Testis (tissue), 3 donors: ENCODE data around the gene MAGI2. TPM values are rescaled to one million over a fixed set of nuclear protein-coding genes. Genes with fewer than 3 reads are reported as not detected.
"Not testable (repeated sequence)": the region's sequence is repeated elsewhere in the genome, so short reads cannot be mapped to it uniquely, and the experiment has no call there.

Experiments
- DNase-seq: peaks from one replicate; pipeline ENCODE4 v3.0.0-alpha.2; 2019
- H3K27ac ChIP-seq, 2 donors: fragments of 200-600 bp; sonication (generic); one replicate each; pipeline ENCODE4 v1.5.1; 2019
- H3K27me3 ChIP-seq: fragments of 200-600 bp; sonication (generic); one replicate; pipeline ENCODE4 v1.5.1; 2019
- H3K36me3 ChIP-seq: fragments of 200-600 bp; sonication (generic); one replicate; pipeline ENCODE4 v1.5.1; 2017; ENCODE audit warnings: low read depth; ENCODE audit errors: missing control alignments
- H3K4me1 ChIP-seq: fragments of 200-600 bp; sonication (generic); one replicate; pipeline ENCODE4 v1.5.1; 2019
- H3K4me3 ChIP-seq, 2 donors: fragments of 200-600 bp; sonication (generic); one replicate each; pipeline ENCODE4 v1.5.1; 2017 to 2019
- H3K9me3 ChIP-seq: fragments of 200-600 bp; sonication (generic); one replicate; pipeline ENCODE4 v1.5.1; 2017
- CTCF ChIP-seq, 3 experiments: fragments of 450-650 bp in 2 of 3; fragments of 200-600 bp in 1 of 3; sonication (generic) in 1 of 3; IDR thresholded peaks; one replicate each; pipeline ENCODE4 v1.5.1; 2016 to 2019; ENCODE audit warnings: antibody characterized with exemption in 3 of 3, mild to moderate bottlenecking in 2 of 3, moderate library complexity in 1 of 3
- POLR2A ChIP-seq: fragments of 450-650 bp; IDR thresholded peaks from one replicate; pipeline ENCODE4 v1.6.1; 2017; ENCODE audit warnings: antibody characterized with exemption, mild to moderate bottlenecking, moderate library complexity
- WGBS, 2 donors: methylation state at CpG; one replicate each; pipeline ENCODE4 v1.1.5; 2018; 5-methylcytosine and 5-hydroxymethylcytosine counted together
- intact Hi-C: fragments of 100-400 bp; cut with DNase I; formaldehyde crosslinking; loops from one replicate; pipeline ENCODE4 v1.15.1; 2023; ENCODE audit warnings: low total_unique reads
- polyA plus RNA-seq: library from polyadenylated mRNA; stranded (reverse); fragments of 350-450 nt; fragmentation: Illumina TruSeq; extraction: RNeasy Lipid Tissue Mini Kit (QIAGEN cat#74804); gene quantifications from one replicate; pipeline ENCODE4 v1.2.3, GENCODE V29; 2014; ENCODE audit warnings: low read depth, low replicate concordance; ENCODE audit not compliant: insufficient read depth
- total RNA-seq, 2 donors: library from RNA; depleted of rRNA; stranded (reverse); fragments of >200 nt; gene quantifications; one replicate each; pipeline ENCODE4 v1.2.3, GENCODE V29; 2016

MAGI2 gene
- total and polyA plus RNA-seq, 3 donors from 2014 or later, result 11.2 to 13.1 (median 12.4) TPM

GRCh38 chr7:78326876-78327275, 1126.6 kb downstream of the MAGI2 start:
- no peak overlapping the region for H3K27ac ChIP-seq
- no peaks in the 10 kb centered on the region for H3K4me1 ChIP-seq
- TF ChIP-seq CTCF (IDR thresholded peaks at IDR 0.05) (no peak), POLR2A (no peak)
- H3K4me3 ChIP-seq, result no peak overlapping the region
- intact Hi-C loops, result no loop called here
- H3K27me3 ChIP-seq, result no peaks in the 10 kb centered on the region
- H3K9me3 ChIP-seq, result no peaks in the 10 kb centered on the region
- 56 to 60% methylated on average over 1 of the region's 1 CpG for WGBS, 2 donors
- no peak for DNase-seq
- no peaks in the 10 kb centered on the region for H3K36me3 ChIP-seq

- Histone ChIP-seq H3K27me3 (no peaks in the 10 kb centered on the region), H3K36me3 (no peaks in the 10 kb centered on the region), H3K4me3 (no peak overlapping the region), H3K27ac (no peak overlapping the region), H3K9me3 (no peaks in the 10 kb centered on the region), H3K4me1 (no peaks in the 10 kb centered on the region)
- TF ChIP-seq POLR2A, result no peak
- DNase-seq, result no peak
- 78 to 80% methylated on average over 2 of the region's 2 CpGs for WGBS, 2 donors
- intact Hi-C loops, result no loop called here
These were observed 1127.3 kb downstream of the MAGI2 start for GRCh38 chr7:78326189-78326588.

- H3K36me3 ChIP-seq, result no peaks in the 10 kb centered on the region
- DNase-seq, result no peak
- intact Hi-C loops, result no loop called here
- no peaks in the 10 kb centered on the region for H3K4me1 ChIP-seq
- H3K27me3 ChIP-seq, result no peaks in the 10 kb centered on the region
- WGBS, 2 donors, result 48 to 57% methylated on average over 1 of the region's 1 CpG
- H3K27ac ChIP-seq, result no peak overlapping the region
- no peak for TF ChIP-seq POLR2A
- H3K4me3 ChIP-seq, result no peak overlapping the region
- no peaks in the 10 kb centered on the region for H3K9me3 ChIP-seq
These were observed 1130.3 kb downstream of the MAGI2 start for GRCh38 chr7:78323118-78323517.

GRCh38 chr7:78322231-78322630, 1131.2 kb downstream of the MAGI2 start:
- 86% methylated on average over 5 of the region's 5 CpGs for WGBS, 2 donors
- H3K36me3 ChIP-seq, H3K4me1 ChIP-seq, DNase-seq, H3K4me3 ChIP-seq, H3K9me3 ChIP-seq, H3K27ac ChIP-seq, H3K27me3 ChIP-seq, intact Hi-C loops: not testable (repeated sequence)

GRCh38 chr7:78317371-78317770, 1136.1 kb downstream of the MAGI2 start:
- Histone ChIP-seq H3K4me3 (no peak overlapping the region), H3K36me3 (no peaks in the 10 kb centered on the region), H3K27me3 (no peaks in the 10 kb centered on the region), H3K4me1 (no peaks in the 10 kb centered on the region), H3K9me3 (no peaks in the 10 kb centered on the region), H3K27ac (no peak overlapping the region)
- TF ChIP-seq CTCF (IDR thresholded peaks at IDR 0.05) (no peak), POLR2A (no peak)
- DNase-seq, result no peak
- 91 to 93% methylated on average over 12 of the region's 12 CpGs for WGBS, 2 donors
- intact Hi-C loops, result no loop called here

- Histone ChIP-seq H3K4me3 (no peak overlapping the region), H3K36me3 (no peaks in the 10 kb centered on the region), H3K27me3 (no peaks in the 10 kb centered on the region), H3K4me1 (no peaks in the 10 kb centered on the region), H3K9me3 (no peaks in the 10 kb centered on the region), H3K27ac (no peak overlapping the region)
- DNase-seq, result no peak
- intact Hi-C loops, result no loop called here
- TF ChIP-seq POLR2A (no peak), CTCF (IDR thresholded peaks at IDR 0.05) (no peak)
These were observed 1137.4 kb downstream of the MAGI2 start for GRCh38 chr7:78316110-78316509.
